HG03460 (cell line): ENCODE data around the gene LKAAEAR1.
"Not testable (repeated sequence)": the region's sequence is repeated elsewhere in the genome, so short reads cannot be mapped to it uniquely, and the experiment has no call there.

Experiments
- ATAC-seq: cut with Tn5 transposase; IDR thresholded peaks from one replicate; pipeline ENCODE4 v1.9.1; 2021; ENCODE audit not compliant: unreplicated experiment

The LKAAEAR1 gene

GRCh38 chr20:64083804-64084684, at the start of gene LKAAEAR1:
TSS of gene LKAAEAR1 (minus strand) at chr20:64084398. CDS start at chr20:64084219, 179 bp downstream.
- ATAC-seq, result no peak

GRCh38 chr20:64131406-64131805, 47.2 kb upstream of the LKAAEAR1 start:
- no peak for ATAC-seq

GRCh38 chr20:64130876-64131275, 46.7 kb upstream of the LKAAEAR1 start:
- no peak for ATAC-seq

- no peak for ATAC-seq
Measured at GRCh38 chr20:64130271-64130670, 46.1 kb upstream of the LKAAEAR1 start.

GRCh38 chr20:64129146-64129782, 45.1 kb upstream of the LKAAEAR1 start:
- no peak for ATAC-seq

- not testable (repeated sequence) for ATAC-seq
Measured at GRCh38 chr20:64123517-64123916, 39.3 kb upstream of the LKAAEAR1 start.

- ATAC-seq, result not testable (repeated sequence)
Measured at GRCh38 chr20:64122927-64123326, 38.7 kb upstream of the LKAAEAR1 start.

GRCh38 chr20:64121586-64121985, 37.4 kb upstream of the LKAAEAR1 start:
- no peak for ATAC-seq

GRCh38 chr20:64119681-64120341, 35.6 kb upstream of the LKAAEAR1 start:
- ATAC-seq, result no peak

GRCh38 chr20:64119301-64119680, 35.1 kb upstream of the LKAAEAR1 start:
- no peak for ATAC-seq

- not testable (repeated sequence) for ATAC-seq
Measured at GRCh38 chr20:64117432-64117777, 33.2 kb upstream of the LKAAEAR1 start.

GRCh38 chr20:64116541-64117431, 32.6 kb upstream of the LKAAEAR1 start:
- no peak for ATAC-seq

- ATAC-seq, result no peak
Measured at GRCh38 chr20:64116016-64116415, 31.8 kb upstream of the LKAAEAR1 start.

GRCh38 chr20:64115171-64115911, 31.1 kb upstream of the LKAAEAR1 start:
- ATAC-seq, result no peak

GRCh38 chr20:64114356-64114971, 30.3 kb upstream of the LKAAEAR1 start:
- ATAC-seq, result no peak

- ATAC-seq, result no peak
Measured at GRCh38 chr20:64113796-64114355, 29.7 kb upstream of the LKAAEAR1 start.

- no peak for ATAC-seq
Measured at GRCh38 chr20:64113444-64113775, 29.2 kb upstream of the LKAAEAR1 start.

GRCh38 chr20:64112691-64113443, 28.7 kb upstream of the LKAAEAR1 start:
- no peak for ATAC-seq
